Amniotic epithelial cell (primary cell): ENCODE measurements around the gene UAP1.
A peak's percentile ranks its signal among the peaks of the same experiment; 100 is the strongest.
"Not testable (repeated sequence)": the region's sequence is repeated elsewhere in the genome, so short reads cannot be mapped to it uniquely, and the experiment has no call there.

ENCODE experiments used
- DNase-seq: peaks from one replicate; pipeline ENCODE4 v3.0.0-alpha.2; 2010; ENCODE audit warnings: low read depth

Gene UAP1

DNA sequence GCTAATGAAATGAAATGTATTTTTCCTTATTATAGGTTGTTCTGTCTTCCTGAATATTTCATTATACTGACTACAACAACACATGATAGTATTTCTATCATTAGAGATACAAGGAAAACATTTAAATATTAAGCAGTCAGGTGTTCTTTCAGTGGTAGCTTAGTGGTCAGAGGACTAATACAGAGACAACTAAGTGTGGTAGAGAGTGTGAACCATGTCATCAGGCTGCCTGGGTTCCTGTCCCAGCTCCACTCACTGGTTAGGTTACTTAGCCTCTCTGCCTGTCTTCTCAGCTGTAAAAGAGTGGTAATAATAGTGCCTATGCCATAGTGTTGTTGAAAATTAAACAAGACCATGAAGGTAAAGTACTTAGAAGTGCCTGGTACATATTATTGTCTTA, 3.9 kb downstream of the UAP1 start:
- DNase-seq: no peak

- no peak for DNase-seq
These were observed 5.3 kb downstream of the UAP1 start for GRCh38 chr1:162566870-162567269.

DNA sequence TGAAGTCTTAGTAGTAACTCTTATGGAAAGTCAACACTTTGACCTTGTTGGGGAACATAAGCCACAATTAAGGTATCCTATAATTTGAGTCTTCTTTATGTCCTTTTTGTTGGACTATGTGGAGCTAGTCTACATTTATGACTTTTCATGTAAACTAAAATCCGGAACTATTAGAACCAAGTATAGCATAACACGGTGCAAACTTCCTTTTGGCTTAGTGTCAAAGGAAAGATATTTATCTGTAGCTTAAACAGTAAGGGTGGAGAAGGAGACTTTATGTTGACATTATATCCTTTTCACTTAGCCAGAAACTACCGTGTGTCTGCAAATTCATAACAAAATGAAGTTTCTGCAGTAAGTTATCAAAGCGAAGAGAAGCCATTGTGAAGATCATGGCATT, 7.3 kb downstream of the UAP1 start:
- no peak for DNase-seq

GRCh38 chr1:162570718-162571117, 9.2 kb downstream of the UAP1 start:
- DNase-seq: peak; percentile 24

DNA sequence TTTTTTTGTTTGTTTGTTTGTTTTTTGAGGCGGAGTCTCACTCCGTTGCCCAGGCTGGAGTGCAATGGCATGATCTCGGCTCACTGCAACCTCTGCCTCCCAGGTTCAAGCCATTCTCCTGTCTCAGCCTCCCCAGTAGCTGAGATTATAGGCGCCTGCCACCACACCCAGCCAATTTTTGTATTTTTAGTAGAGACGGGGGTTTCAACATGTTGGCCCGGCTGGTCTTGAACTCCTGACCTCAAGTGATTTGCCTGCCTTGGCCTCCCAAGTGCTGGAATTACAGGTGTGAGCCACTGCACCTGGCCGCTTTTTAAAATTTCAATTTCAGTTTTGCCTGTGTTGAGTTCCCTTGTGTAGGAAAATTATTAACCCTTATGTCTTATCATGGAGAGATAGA, 9.6 kb downstream of the UAP1 start:
- not testable (repeated sequence) for DNase-seq

GRCh38 chr1:162571696-162572095, 10.2 kb downstream of the UAP1 start:
- DNase-seq: no peak

- DNase-seq: no peak
These were observed 11.6 kb downstream of the UAP1 start for GRCh38 chr1:162573136-162573535.

GRCh38 chr1:162578071-162578700, 16.7 kb downstream of the UAP1 start:
- no peak for DNase-seq

GRCh38 chr1:162578936-162579335, 17.4 kb downstream of the UAP1 start:
- DNase-seq: no peak

- DNase-seq: no peak
These were observed 18.8 kb downstream of the UAP1 start for GRCh38 chr1:162580308-162580707.

- not testable (repeated sequence) for DNase-seq
These were observed 21.4 kb downstream of the UAP1 start for GRCh38 chr1:162582901-162583300.

DNA sequence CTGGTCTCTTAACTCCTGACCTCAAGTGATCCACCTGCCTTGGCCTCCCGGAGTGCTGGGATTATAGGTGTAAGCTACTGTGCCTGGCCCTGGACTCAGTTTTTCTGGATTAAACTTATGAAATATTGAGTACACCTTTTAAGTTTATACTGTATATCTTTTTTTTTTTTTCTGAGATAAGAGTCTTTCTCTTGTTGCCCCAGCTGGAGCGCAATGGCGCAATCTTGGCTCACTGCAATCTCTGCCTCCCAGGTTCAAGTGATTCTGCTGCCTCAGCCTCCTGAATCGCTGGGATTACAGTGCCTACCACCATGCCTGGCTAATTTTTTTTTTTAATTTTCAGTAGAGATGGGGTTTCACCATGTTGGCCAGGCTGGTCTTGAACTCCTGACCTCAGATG, 23.6 kb downstream of the UAP1 start:
- DNase-seq: peak; percentile 44

- no peak for DNase-seq
These were observed 25.8 kb downstream of the UAP1 start for GRCh38 chr1:162587347-162587746.

DNA sequence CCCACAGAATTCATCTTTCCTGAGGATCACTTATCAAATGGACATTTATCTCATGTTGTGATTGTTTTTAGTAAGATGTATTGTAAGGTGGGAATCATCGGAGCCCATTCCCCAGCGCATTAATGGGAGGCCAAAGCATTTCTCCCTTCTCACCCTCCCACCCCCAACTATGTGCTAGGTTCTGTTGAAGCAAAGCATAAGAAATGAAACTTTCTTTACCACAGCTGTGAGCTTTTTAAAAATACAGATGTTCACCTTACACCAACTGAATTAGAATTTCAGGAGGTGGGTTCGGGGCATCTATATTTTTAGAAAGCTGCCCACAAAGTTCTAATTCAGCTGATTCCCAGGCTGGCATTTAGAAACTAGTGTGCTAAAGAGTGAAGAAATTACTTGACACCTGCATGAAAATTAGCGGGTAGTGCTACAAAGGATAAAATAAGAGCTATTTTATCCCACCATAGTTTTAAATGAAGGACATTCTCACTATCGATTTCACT, 26.3 kb downstream of the UAP1 start:
- DNase-seq: no peak

DNA sequence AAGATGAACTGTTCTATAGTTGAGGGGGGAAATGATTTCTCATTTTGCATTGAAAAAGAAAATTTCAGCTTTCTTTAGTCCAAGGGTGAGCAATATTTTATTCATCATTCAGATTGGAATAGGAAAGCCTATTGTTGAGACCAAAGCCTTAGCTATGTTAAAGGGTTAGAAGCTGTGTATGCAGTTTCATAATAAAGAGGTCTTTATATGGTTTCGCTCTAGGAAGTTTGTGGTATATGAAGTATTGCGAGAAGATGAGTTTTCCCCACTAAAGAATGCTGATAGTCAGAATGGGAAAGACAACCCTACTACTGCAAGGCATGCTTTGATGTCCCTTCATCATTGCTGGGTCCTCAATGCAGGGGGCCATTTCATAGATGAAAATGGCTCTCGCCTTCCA, 28.6 kb downstream of the UAP1 start:
- no peak for DNase-seq

DNA sequence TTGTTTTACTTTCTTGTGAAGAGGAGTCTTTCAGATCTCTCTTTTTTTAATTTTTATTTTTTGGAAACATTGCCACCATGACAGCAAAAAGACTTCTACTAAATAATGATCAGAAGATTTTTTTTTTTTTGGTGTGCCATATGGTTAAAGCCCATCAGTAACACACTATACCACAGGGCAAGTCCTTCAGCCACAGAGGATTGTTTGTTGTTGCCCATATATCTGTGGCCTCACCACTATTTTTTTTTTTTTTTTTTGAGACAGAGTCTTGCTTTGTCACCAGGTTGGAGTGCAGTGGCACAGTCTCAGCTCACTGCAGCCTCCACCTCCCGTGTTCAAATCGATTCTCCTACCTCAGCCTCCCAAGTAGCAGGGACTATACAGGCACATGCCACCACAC, 29.2 kb downstream of the UAP1 start:
- no peak for DNase-seq

GRCh38 chr1:162596514-162597170, 35.1 kb downstream of the UAP1 start:
- no peak for DNase-seq

- DNase-seq: no peak
These were observed 37.9 kb downstream of the UAP1 start for GRCh38 chr1:162599451-162599850.

GRCh38 chr1:162603117-162603516, 41.6 kb downstream of the UAP1 start:
- DNase-seq: not testable (repeated sequence)

DNA sequence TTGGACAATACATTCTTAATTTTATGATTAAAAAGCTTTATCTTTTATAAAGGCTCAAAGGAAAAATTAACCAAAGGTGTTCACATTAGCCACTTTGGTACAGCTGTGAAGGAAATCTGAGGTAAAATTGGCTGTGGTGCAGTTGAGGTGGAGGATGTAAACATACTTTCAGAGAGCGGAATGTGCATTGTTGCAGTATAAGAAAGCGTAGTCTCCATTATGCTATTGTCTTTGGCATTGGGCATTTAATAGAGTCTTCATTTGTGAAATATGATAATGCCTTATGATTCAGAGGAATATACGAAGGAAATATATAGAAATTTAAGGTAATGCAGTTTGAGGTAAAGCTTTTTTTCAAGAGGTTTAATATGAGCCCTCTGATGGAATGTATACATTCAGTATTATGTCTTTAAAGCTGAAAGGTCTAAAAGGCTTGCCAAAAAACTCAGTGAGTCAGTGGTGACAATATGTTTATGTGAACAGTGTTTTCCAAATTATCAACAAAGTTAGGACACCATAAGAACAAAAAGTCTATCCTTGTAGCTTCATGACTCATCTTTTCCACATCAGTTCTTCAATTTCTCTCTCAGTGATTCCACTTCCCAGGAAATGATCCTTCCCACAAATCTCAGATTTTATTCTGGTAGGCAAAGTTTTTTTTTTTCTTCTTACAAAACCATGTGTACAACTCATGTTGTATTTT, 43.9 kb downstream of the UAP1 start:
- DNase-seq: peak; percentile 94

- no peak for DNase-seq
These were observed 47.8 kb downstream of the UAP1 start for GRCh38 chr1:162609306-162609705.

- DNase-seq: no peak
These were observed 51.3 kb downstream of the UAP1 start for GRCh38 chr1:162612606-162613400.
